Loucy (cell line): ENCODE measurements around the gene LDLRAD4.

ENCODE experiments used
- H2AFZ ChIP-seq: fragments of 200-600 bp; sonication (generic); 2 replicates; pipeline ENCODE4 v1.6.0; 2016; ENCODE audit warnings: antibody characterized with exemption, mild to moderate bottlenecking, low read length, moderate library complexity
- H3F3A ChIP-seq: fragments of 200-600 bp; 2 replicates; pipeline ENCODE4 v1.6.0; 2016; ENCODE audit warnings: antibody characterized with exemption, low read depth, mild to moderate bottlenecking
- H3K27me3 ChIP-seq: fragments of 200-600 bp; sonication (generic); 2 replicates; pipeline ENCODE4 v1.6.1; 2014; ENCODE audit warnings: low read length, mild to moderate bottlenecking; ENCODE audit not compliant: insufficient read depth, poor library complexity, severe bottlenecking
- H3K36me3 ChIP-seq: fragments of 200-600 bp; sonication (generic); 2 replicates; pipeline ENCODE4 v1.6.1; 2016; ENCODE audit warnings: low read length; ENCODE audit not compliant: insufficient read depth
- H3K4me1 ChIP-seq: fragments of 200-600 bp; sonication (generic); 2 replicates; pipeline ENCODE4 v1.5.1; 2014; ENCODE audit warnings: low read length, mild to moderate bottlenecking; ENCODE audit not compliant: insufficient read depth, poor library complexity, severe bottlenecking
- H3K4me2 ChIP-seq: fragments of 200-600 bp; sonication (generic); 2 replicates; pipeline ENCODE4 v1.6.0; 2014; ENCODE audit warnings: antibody characterized with exemption, low read length, low read depth, mild to moderate bottlenecking; ENCODE audit not compliant: poor library complexity, severe bottlenecking
- H3K4me3 ChIP-seq: fragments of 200-600 bp; sonication (generic); 2 replicates; pipeline ENCODE4 v1.5.1; 2014; ENCODE audit warnings: low read length, mild to moderate bottlenecking, mixed read lengths; ENCODE audit not compliant: poor library complexity, severe bottlenecking
- H3K79me2 ChIP-seq: fragments of 200-600 bp; sonication (generic); 2 replicates; pipeline ENCODE4 v1.6.1; 2014; ENCODE audit warnings: low read length; ENCODE audit not compliant: insufficient read depth
- H3K9ac ChIP-seq: fragments of 200-600 bp; sonication (generic); 2 replicates; pipeline ENCODE4 v1.6.0; 2014; ENCODE audit warnings: mild to moderate bottlenecking, low read depth, low read length, moderate library complexity; ENCODE audit not compliant: poor library complexity, severe bottlenecking
- H3K9me2 ChIP-seq: fragments of 200-600 bp; sonication (generic); replicated peaks from 2 replicates; pipeline ENCODE4 v1.6.1; 2016; ENCODE audit warnings: low read depth, low read length, mixed read lengths
- H3K9me3 ChIP-seq: fragments of 200-600 bp; sonication (generic); 2 replicates; pipeline ENCODE4 v1.6.1; 2014; ENCODE audit warnings: mild to moderate bottlenecking, antibody characterized with exemption, low read length, low read depth; ENCODE audit not compliant: insufficient read depth
- H4K20me1 ChIP-seq: fragments of 200-600 bp; sonication (generic); 2 replicates; pipeline ENCODE4 v1.6.0; 2014; ENCODE audit warnings: antibody characterized with exemption, low read length, mild to moderate bottlenecking; ENCODE audit not compliant: insufficient read depth, poor library complexity, severe bottlenecking
- CTCF ChIP-seq: fragments of 200-600 bp; sonication (generic); conservative IDR thresholded peaks from 2 replicates; pipeline ENCODE4 v1.5.1; 2014; ENCODE audit warnings: mild to moderate bottlenecking, antibody characterized with exemption, low read length
- EZH2phosphoT487 ChIP-seq: fragments of 200-600 bp; IDR thresholded peaks from 2 replicates; pipeline ENCODE4 v1.6.1; 2018; ENCODE audit warnings: antibody characterized with exemption, mild to moderate bottlenecking, moderate library complexity, borderline replicate concordance

LDLRAD4 gene

GRCh38 chr18:13570216-13570615 is 351.7 kb downstream of the LDLRAD4 start:
- Histone ChIP-seq H2AFZ (no peak overlapping the region), H3K36me3 (no peaks in the 10 kb centered on the region), H3K9me2 (no peaks in the 10 kb centered on the region), H3K9me3 (no peaks in the 10 kb centered on the region), H3F3A (no peaks in the 10 kb centered on the region), H3K27me3 (no peaks in the 10 kb centered on the region), H3K4me3 (no peak overlapping the region), H3K4me1 (peaks cover 29% of the 10 kb centered on the region), H3K9ac (no peak overlapping the region), H3K79me2 (no peaks in the 10 kb centered on the region), H3K4me2 (no peak overlapping the region), H4K20me1 (no peaks in the 10 kb centered on the region)
- TF ChIP-seq EZH2phosphoT487 (no peak), CTCF (no peak)

GRCh38 chr18:13570856-13571495 is 352.4 kb downstream of the LDLRAD4 start:
- no peak for TF ChIP-seq EZH2phosphoT487
- TF ChIP-seq CTCF: no peak
- Histone ChIP-seq H2AFZ (no peak overlapping the region), H3K4me1 (peaks cover 29% of the 10 kb centered on the region), H3K9me3 (no peaks in the 10 kb centered on the region), H3F3A (no peaks in the 10 kb centered on the region), H3K36me3 (no peaks in the 10 kb centered on the region), H3K9me2 (no peaks in the 10 kb centered on the region), H3K4me2 (no peak overlapping the region), H3K4me3 (no peak overlapping the region), H3K27me3 (no peaks in the 10 kb centered on the region), H3K9ac (no peak overlapping the region), H4K20me1 (no peaks in the 10 kb centered on the region), H3K79me2 (no peaks in the 10 kb centered on the region)

- H3K27me3 ChIP-seq: no peaks in the 10 kb centered on the region
- no peak overlapping the region for H3K9ac ChIP-seq
- no peaks in the 10 kb centered on the region for H3K36me3 ChIP-seq
- TF ChIP-seq EZH2phosphoT487: no peak
- TF ChIP-seq CTCF: no peak
- H3K79me2 ChIP-seq: no peaks in the 10 kb centered on the region
- H3K4me3 ChIP-seq: no peak overlapping the region
- H3K4me2 ChIP-seq: no peak overlapping the region
- H3K9me3 ChIP-seq: no peaks in the 10 kb centered on the region
- peaks cover 25% of the 10 kb centered on the region for H3K4me1 ChIP-seq
- no peaks in the 10 kb centered on the region for H3K9me2 ChIP-seq
- H4K20me1 ChIP-seq: no peaks in the 10 kb centered on the region
- no peak overlapping the region for H2AFZ ChIP-seq
- no peaks in the 10 kb centered on the region for H3F3A ChIP-seq
These were observed 353.6 kb downstream of the LDLRAD4 start for GRCh38 chr18:13572148-13572547.
